ENCODE results near the gene EPC1.
"Not testable (repeated sequence)": the region's sequence is repeated elsewhere in the genome, so short reads cannot be mapped to it uniquely, and the experiment has no call there.

The EPC1 gene

GRCh38 chr10:32269343-32270100, 77.4 kb downstream of the EPC1 start:
- DNase-seq, result no peak

- DNase-seq, result no peak
These were observed 78.2 kb downstream of the EPC1 start for GRCh38 chr10:32268788-32269187.

GRCh38 chr10:32266979-32267378, 80.0 kb downstream of the EPC1 start:
- DNase-seq, result no peak

- no peak for DNase-seq
These were observed 80.4 kb downstream of the EPC1 start for GRCh38 chr10:32266566-32266965.

- no peak for DNase-seq
These were observed 81.2 kb downstream of the EPC1 start for GRCh38 chr10:32265756-32266155.

GRCh38 chr10:32263300-32263699, 83.7 kb downstream of the EPC1 start:
- DNase-seq, result no peak

- DNase-seq, result no peak
These were observed 87.4 kb downstream of the EPC1 start for GRCh38 chr10:32259551-32259950.

GRCh38 chr10:32256613-32257437, 90.1 kb downstream of the EPC1 start:
- DNase-seq, result peak; percentile 57

- DNase-seq, result no peak
These were observed 93.1 kb downstream of the EPC1 start for GRCh38 chr10:32253821-32254220.

- no peak for DNase-seq
These were observed 93.7 kb downstream of the EPC1 start for GRCh38 chr10:32253276-32253675.

- not testable (repeated sequence) for DNase-seq
These were observed 96.5 kb downstream of the EPC1 start for GRCh38 chr10:32250489-32250888.

- no peak for DNase-seq
These were observed 100.3 kb downstream of the EPC1 start for GRCh38 chr10:32246685-32247084.

- no peak for DNase-seq
These were observed 101.2 kb downstream of the EPC1 start for GRCh38 chr10:32245760-32246159.

GRCh38 chr10:32244421-32245207, 102.3 kb downstream of the EPC1 start:
- no peak for DNase-seq

- no peak for DNase-seq
These were observed 102.9 kb downstream of the EPC1 start for GRCh38 chr10:32244011-32244410.

GRCh38 chr10:32241946-32242345, 105.0 kb downstream of the EPC1 start:
- no peak for DNase-seq

GRCh38 chr10:32240471-32240870, 106.5 kb downstream of the EPC1 start:
- DNase-seq, result no peak

- DNase-seq, result no peak
These were observed 107.2 kb downstream of the EPC1 start for GRCh38 chr10:32239769-32240168.

GRCh38 chr10:32237644-32238345, 109.2 kb downstream of the EPC1 start:
- no peak for DNase-seq

GRCh38 chr10:32234471-32234870, 112.5 kb downstream of the EPC1 start:
- no peak for DNase-seq

GRCh38 chr10:32233375-32233774, 113.6 kb downstream of the EPC1 start:
- not testable (repeated sequence) for DNase-seq

- no peak for DNase-seq
These were observed 114.6 kb downstream of the EPC1 start for GRCh38 chr10:32232378-32232777.

GRCh38 chr10:32229788-32230187, 117.2 kb downstream of the EPC1 start:
- not testable (repeated sequence) for DNase-seq

Measured in effector CD4-positive, alpha-beta T cell (primary cell).